OCI-LY7 (cell line): ENCODE results near the gene GALNT10.

Source experiments
- CTCF ChIP-seq: fragments of 200-600 bp; sonication (generic); conservative IDR thresholded peaks from 2 replicates; pipeline ENCODE4 v1.5.1; 2014; ENCODE audit warnings: mild to moderate bottlenecking, antibody characterized with exemption, low read length, moderate library complexity, mixed read lengths
- EZH2phosphoT487 ChIP-seq: fragments of 200-600 bp; sonication (generic); IDR thresholded peaks from 2 replicates; pipeline ENCODE4 v1.6.1; 2018; ENCODE audit warnings: low read depth, borderline replicate concordance, mild to moderate bottlenecking, mixed run types, antibody characterized with exemption, low read length, moderate library complexity, mixed read lengths

GRCh38 chr5:154390746-154391359 lies 200.3 kb downstream of the GALNT10 start:
- TF ChIP-seq CTCF = no peak
- TF ChIP-seq EZH2phosphoT487 = no peak
